ENCODE measurements around the gene PRKN.

PRKN gene

DNA sequence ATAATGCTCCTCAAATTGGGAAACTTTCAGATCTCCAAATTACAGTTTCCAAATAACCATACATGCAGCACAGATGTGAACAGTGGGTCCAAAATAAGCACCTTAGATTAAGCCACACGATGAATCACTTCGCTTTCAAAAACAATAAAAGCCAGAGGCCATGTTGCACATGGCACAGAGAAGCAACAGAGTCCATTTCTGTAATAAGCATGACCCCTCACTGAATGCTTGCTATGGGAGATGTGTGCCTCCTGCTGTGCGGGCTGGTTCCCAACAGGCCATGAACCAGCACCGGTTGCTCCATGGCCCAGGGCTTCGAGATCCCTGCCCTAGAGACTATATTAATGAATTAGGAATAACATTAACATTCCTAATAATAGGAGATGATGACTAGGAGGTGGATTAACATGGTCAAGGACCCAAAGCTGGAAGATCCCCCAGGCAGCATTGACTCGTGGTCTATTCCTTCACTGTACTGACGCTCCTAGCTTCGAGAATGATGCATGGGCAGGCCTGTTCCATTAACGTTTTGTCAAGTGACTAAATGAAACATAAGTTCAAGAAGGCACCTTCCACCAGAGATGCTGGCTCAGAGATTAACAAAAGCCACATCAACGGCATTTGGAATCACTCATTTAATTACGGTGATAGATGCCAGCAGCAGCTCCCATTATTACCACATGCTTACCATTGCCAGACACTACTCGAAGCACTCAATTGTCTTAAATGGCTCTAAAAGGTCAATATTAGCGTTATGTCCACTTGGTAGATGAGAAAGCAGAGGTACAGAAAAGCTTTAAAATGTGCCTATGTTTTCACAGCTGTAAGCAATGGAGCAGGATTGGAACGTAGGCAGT is 983.1 kb downstream of the PRKN start:
- no peak for DNase-seq

DNA sequence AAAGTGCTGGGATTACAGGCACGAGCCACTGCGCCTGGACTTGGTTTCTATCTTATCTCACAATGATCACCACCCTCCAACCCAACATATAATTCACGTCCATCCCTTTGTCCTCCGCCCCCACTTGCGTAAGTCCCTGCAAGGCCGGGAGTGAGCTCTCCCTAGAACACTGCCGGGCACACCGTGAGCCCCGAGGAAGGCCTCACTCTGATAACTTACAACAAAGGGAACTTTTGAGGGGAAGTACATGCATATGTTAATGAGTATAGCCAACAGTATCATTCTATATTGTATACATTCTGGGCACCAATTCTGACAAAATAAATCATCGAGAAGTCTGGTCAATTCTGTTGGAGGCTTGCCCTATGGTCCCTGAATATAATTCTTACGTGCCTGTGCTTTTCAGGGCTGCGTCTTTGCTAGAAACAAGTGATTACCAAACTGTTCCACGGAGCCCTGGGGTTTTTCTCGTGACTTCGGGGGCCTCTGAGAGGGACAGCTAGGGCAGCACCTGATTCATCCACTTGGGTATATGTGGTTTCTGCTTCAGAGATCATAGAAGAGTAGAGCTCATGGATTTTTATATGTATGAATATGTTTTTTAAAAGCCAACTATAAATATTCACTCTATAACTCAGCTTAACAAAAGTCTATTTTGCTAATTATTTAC is 983.9 kb downstream of the PRKN start:
- no peak for DNase-seq

DNA sequence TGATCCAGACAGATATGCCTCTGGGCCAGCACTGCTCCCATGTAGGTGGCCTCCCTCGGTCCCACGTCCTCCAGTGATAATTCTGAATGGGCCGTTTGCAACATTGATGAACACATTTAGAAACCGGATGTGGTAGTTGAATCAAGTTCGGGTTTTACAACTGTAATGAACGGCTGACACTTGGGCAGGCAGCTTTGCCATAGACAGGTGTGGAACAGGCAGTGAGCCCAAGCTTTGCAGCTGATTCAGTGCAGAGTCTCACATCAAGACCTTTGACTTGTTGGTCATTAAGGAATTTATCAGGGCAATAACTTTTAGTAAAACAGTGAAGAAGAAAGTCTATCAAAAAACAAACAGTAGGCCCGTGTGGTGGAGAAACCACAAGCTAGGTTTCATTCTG is 987.1 kb downstream of the PRKN start:
- DNase-seq, result no peak

DNA sequence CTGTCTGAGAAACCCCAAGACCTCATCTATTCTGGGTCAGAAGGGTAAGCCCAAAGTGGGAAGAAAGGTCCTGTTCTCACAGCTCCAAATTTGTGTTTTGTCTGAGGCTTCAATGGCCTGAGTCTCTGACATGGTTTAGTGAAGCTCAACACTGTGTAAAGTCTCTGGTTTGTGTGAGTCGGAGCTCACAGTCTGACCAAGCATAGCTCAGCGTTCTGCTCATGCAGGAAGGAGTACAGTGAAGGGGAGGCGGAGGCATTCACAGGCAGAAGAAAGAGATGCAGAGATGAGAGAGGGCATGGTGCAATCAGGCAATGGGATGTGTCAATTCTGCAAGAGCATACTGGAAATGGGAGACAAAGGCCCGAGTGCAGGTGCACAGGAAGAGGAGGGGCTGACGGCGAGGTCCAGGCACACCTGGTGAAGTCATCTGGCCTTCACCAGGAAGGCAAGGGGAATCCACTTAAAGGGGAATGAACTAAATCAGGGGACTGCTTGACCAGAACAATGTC is 990.7 kb downstream of the PRKN start:
- no peak for DNase-seq

DNA sequence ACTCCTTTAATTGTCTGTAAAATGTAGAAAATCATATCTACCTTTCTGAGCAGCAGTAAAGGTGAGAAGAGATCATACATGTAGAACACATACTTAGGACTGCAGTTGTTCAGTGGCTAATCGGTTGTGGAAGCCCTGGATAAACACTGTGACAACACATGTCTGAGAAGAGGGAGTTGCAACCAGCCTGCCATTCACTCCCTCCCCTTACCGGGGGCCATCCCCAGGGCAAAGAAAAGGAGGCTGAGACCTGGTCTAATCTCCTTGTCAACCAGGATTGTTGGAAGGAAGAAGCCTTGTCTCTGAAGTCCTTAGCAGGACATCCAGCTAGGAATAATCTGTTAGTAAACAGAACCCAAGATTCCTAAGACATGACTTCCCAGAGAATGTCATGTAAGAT is 991.2 kb downstream of the PRKN start:
- no peak for DNase-seq

DNA sequence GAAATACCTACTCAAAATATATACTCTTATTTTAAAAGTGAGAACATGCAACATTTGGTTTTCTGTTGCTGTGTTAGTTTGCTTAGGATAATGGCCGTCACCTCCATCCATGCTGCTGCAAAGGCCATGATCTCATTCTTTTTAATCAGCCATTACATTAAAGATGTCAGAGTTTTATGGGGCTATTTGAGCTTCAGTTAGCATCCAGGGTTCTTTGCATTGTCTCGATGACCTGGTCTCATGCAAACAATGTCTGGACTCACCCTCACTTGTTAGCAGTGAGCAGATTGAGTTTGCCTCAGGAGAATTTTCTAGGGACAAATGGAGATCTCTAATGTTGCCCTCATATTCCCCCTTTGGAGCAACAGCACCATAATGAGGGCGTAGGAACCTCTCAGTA is 995.0 kb downstream of the PRKN start:
- no peak for DNase-seq

DNA sequence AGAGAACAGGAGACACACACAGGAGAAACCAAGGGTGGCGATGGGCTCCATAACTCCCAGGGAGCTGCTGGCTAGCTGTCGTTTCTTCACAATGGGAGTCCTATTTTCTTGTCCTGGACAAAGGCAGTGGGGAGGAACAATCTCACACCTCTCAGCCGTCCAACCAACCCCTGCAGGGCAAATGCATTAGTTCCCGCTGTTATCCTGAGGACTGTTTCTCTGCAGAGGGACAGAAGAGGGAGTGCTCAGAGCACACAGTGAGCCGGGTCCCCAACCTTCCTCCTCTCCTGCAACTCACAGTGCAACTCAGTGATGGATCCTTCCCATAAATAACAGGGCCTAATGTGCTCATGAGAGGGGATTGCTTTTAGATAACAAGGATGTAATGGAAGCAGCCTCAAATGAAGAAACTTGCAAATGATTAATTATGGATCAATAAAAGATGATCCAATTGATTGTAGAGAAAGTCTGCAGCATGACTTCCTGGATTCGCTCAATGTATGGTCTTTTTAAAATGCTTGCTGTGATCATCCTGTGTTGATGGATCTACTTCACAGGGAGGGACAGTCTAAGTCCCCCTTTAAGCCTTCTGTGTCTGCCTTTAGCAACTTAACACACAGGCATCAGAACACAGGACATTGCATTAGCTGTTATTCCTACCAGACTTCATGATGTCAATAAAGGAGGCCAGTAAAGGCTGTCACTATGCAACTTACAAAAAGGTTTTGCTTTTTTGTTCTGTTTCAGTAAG is 1000.3 kb downstream of the PRKN start:
- no peak for DNase-seq

DNA sequence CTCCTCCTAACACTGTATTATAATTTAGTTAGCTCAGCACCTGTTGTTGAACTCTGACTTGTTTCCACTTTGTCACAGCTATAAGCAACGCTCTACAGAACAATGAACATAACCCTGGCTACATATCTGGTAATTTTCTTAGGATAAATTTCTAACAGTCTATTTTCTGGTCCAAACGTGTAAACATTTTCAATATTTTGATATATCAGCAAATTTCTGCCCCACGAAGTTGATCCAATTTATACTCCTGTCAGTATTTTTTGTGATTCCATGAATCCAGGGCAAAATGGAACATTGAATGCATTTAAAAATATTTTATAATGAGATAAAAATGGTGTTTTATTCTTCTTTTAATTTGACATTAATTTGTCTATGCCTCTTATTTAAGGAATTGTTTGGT is 1005.2 kb downstream of the PRKN start:
- no peak for DNase-seq

DNA sequence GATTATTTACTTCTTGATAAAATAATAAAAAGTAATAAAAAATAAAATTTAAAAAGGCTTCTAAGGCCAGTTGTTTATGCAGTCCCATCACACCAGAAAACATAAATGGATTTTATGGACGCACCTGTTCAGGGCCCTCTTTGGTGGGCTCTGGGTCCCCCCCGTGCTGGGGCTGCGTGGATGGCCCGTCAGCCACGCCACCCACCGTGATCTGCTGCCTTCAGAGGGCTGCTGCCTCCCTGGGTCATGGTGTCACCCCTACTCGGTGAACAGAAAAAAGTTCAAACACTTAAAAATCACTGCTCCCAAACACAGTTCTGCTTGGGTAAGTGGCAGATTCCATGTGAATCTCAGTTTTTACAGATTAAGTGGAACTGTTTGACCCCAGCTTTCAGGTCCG is 1006.1 kb downstream of the PRKN start:
- no peak for DNase-seq

DNA sequence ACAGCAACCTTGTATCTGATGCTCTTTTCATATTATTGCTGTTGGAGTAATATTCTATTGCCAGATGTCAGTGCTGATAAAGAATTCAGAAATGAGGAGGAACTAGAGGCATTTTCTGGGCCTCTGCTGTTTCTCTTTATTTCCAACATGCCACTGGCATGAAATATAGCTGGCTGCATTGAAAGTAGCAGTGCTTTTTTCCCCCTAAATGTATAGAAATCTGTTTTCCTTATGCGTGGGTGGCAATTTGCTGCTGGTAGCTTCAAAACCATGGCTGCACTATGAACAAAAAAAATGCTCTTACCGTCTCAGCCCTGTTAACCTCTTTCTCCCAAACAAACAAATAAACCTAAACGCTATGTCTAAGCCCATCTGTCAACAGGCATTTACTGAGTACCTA is 1011.4 kb downstream of the PRKN start:
- no peak for DNase-seq

DNA sequence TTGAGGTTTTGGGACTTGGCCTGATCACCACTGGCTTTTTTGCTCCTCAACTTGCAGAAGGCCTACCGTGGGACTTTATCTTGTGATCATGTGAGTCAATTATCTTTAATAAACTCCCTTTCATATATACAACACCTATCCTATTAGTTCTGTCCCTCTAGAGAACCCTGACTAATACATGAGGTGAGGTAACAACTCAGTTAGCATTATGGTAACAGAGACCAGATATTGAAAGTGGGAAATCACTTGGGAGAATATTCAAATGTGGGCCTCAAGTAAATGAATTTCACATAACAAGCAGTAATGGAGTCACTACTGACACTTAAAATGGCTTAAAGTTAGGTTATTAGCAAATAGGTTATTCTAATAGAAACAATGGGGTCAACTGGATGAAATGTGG is 1015.6 kb downstream of the PRKN start:
- DNase-seq, result no peak

DNA sequence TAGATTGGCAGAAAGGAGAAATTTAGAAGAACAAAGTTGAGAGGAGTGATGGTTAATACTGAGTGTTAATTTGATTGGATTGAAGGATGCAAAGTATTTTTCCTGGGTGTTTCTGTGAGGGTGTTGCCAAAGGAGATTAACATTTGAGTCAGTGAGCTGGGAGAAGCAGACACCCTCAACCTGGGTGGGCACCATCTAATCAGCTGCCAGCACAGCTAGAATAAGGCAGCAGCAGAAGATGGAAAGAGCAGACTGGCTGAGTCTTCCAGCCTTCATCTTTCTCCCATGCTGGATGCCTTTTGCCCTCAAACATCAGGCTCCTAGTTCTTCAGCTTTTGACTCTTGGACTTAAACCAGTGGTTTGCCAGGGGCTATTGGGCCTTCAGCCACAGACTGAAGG is 1016.1 kb downstream of the PRKN start:
- DNase-seq, result no peak

DNA sequence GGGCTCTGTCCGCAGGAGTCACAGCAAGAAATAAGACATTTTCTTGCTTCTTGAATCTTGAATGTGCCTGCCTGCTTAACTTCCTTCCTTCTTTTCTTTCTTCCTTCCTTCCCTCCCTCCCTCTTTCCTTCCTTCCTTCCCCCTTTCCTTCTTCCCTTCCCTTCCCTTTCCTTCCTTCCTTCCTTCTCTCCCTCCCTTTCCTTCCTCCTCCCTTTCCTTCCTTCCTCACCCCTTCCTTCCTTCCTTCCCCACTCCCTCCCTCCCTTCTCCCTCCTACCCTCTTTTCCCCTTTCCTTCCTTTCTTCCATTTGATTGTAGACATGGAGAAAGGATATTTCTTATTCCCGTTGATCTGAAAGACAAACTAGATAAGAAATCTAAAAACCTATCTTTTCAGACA is 1016.9 kb downstream of the PRKN start:
- no peak for DNase-seq

DNA sequence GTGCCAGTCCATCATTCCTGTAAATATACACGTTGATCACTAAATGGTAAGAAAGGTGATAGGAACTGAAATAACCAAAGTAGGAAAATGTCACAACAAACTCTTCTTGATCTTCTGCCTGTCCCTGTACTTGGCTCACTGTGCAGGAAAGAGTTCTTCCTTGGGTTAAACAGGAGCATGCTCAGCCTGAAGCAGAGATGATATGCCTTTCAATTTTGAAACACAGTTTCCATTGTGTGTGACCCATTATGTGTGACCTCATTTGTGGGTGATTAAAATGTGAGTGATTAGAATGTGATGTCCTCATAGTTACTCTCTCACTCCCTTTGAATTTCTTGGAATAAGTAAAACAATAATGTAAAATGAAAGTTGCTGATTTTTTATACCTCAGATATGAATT is 1026.5 kb downstream of the PRKN start:
- no peak for DNase-seq

DNA sequence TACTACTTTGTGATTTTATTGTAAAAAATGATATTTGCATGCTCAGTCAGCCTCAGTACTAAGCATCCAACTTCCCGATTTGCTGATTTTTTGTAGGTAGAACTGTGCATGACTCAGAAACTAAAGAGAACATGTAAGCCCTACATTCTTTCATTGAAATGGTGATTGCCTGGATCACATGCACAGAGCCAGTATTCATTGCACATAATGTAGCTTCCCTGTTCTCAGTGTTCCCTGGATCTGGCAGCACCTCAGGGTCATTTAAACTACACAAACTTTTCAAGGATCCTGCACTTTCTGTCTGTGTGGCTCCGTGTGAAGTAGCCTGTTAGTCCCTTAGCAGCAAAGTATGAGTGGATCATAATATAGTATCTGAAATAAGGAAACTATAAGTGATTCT is 1030.8 kb downstream of the PRKN start:
- DNase-seq, result no peak

DNA sequence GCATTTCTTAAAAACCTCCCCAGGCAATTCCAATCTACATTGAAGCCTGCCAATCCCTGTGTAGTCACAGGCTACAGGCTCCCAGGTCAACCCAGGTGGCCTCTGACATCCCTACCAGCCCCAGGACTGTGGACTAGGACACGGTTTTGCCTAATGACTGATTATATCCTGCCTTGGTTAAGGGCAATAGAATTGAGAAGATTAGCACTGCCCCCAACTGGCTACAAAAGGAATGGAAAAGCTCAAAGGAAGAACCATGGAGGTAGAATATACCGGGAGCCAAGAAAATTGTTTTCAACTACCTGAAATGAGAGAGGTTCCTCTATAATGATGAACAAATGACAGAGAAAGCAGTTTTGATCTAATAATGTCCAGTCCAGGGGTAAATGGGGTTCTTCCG is 1032.6 kb downstream of the PRKN start:
- DNase-seq, result no peak

DNA sequence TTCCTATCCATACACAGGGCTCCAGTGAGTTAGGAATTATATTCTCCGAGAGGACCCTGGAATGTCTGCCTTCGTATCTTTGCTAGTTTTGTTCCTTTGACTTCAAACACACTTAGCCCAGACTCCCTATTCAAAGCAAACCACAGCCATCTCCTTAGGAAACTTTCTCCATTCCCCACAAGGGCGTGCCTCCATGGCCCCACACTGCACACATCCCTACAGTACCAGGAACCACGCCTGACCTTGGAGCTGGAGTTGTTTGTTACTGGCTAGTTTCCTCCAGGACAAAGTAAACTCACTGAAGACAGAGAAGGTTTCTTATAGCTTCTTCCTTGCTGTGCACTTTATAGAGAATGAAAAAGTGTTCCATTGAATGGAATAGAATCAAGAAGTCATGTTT is 1040.9 kb downstream of the PRKN start:
- DNase-seq, result no peak

DNA sequence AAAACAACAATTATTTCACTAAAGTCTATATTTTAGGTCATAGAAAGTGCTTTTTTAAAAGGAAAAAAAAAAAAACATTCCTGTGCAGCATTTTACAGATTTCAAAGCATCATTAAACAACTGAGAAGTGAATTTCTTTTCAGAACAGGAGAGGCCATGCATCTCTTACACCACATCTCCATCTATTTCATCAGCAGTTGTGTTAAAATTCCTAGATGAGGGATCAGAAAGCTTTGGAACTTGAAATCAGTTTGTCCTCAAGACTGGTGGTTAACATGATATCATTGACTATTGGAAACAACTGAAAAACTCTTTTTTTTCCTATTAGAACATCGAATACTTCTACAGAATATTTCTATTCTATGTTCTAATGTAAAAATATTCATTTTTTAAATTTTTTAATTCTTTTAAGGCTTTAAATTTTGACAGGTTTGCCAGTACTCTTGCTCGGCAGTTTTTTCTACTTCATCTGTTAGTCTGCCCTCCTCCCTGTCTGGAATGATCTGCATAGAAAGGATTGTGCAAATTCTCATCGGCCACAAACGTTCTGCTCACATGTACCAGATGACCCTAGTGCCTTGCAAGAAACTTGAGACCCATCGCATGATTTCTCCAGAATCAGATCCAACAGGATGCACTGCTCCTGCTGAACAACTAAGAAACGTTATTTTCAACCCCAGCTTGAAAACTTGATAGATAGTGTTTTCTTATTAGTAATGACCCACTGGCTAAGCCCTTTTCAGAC is 1042.7 kb downstream of the PRKN start:
- DNase-seq, result no peak

DNA sequence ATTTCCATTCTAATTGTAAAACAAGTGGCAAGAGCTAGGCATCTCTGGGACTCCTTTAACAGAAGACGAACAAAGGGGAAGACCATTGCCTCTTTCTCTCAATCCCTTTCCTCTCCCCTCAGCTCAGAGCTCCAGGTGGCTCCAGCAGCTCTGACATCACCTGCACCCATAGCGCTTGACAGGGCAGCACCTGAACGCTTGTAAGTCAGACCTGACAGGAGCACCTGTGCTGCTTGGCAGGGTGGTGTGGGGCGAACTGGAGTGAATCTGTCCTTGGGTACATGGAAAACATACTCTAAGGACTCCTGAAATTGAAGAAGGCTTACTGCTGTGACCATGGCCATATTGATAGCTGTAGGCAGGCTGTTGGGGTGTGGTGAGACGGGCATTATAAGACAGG is 1044.2 kb downstream of the PRKN start:
- no peak for DNase-seq

DNA sequence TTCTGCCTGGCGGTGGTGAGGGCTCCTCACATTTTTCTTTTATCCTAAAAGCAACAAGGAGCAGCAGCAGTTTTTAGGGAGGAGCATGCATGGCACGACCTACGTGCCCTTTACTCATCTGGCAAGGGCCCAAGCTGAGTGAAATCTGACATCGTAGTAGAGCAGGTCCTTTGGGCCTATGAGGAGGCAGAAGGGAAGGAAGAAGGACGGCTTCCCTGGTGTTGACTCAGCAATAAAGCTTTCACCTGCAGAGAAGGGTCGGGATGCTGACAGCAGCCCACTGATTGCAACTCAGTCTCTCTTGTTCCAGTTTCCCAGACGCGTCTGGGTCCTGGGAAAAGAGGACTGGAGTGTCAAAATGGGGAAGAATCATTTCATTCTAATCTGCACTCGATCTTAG is 1044.6 kb downstream of the PRKN start:
- DNase-seq, result no peak

DNA sequence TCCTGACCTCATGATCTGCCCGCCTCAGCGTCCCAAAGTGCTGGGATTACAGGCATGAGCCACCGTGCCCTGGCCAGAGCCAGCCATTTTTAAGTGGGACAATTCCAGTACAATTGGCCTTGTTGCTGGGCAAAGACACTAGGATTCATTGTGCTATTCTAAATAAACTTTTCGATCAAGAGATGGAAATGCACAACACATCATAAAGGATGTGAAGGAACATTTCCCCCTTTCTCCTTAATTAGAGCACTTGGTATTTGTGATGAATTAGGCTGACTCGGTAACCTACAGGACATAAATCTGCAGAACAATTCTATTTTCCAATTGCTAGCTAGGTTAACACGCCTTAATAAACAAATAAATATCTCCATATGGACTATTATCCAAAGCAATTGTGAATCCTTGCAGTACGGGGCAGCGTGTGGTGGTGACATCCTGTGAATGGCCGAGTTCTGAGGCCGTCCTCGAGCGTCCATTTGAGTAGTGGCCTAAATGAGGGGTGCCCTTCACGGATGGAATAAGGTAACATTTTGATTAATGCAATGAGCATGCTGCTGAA is 1047.5 kb downstream of the PRKN start:
- DNase-seq, result no peak

DNA sequence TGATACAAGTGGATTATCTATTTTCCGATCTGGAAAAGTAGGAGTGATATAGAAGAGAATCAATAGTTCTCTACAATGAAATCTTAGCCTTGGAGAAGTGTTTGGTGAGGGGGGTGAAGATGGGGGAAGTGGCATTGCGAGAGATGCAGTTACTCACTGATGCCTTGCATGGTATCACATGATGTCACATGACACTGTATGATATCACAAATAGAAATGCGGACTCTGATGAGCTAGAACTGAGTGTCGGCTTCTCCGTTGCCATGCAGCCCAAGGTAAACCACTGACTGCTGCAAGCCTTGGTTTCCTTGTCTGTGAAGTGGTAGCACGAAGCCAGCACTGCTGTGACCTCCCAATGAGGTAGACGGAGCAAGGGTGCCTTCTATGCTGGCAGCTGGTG is 1050.4 kb downstream of the PRKN start:
- no peak for DNase-seq

DNA sequence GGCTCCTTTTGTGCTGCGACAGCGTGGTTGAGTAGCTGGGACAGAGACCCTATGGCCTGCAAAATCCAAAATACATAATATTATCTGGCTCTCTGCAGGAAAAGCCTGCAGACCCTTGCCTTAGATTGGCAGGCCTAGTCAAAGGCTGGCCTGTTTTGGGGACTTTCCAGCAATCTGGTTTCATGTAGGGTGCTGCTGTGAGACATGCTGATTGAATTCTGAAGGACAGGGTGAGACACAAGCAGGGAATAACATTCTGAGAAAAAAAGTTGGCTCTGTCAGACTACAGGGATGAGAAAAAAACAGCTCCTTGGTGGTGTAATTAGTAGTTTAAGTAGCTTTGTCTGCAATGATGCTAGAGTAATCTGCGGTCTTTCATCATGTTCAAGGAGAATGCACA is 1051.0 kb downstream of the PRKN start:
- DNase-seq, result no peak

Data from CD4-positive, alpha-beta T cell treated with Interleukin-4 for 1 hour (primary cell).